ENCODE results near the gene TPCN2. TPM values are rescaled to one million over a fixed set of nuclear protein-coding genes. Genes with fewer than 3 reads are reported as not detected.

Gene TPCN2
- total and polyA plus RNA-seq, 2 of the 8 experiments (the other 6 are each of a cell fraction or from before 2014, with no cell fraction given): 9.7 to 18.6 TPM

DNA sequence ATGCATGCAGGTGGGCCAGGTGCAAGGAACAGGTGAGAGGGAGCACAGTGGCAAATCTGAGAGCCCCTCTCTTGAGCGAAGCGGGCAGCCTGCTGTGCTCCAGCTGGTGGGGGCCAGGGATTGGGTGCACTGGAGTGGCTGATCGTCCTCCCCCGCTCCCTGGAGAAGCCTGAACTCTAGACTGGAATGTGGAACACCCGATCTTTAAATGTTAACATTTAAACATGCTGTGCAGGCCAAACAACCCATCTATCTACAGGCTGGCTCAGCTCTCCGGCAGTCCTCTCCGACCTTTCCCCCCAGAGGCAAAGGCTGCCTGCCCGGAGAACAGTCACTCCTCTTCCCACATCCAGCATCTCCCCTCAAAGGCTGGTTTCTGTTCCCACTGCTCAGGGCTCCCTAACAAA lies 40.8 kb upstream of the TPCN2 start (continued):
- TF ChIP-seq CHD2 (IDR thresholded peaks at IDR 0.05; ENCODE audit: low read length): no peak
- no peak for TF ChIP-seq SP2 (IDR thresholded peaks at IDR 0.05; ENCODE audit: low read length)
